GM21528 (cell line): Measurements from ENCODE around the gene FOXJ3.
"Not testable (repeated sequence)": the region's sequence is repeated elsewhere in the genome, so short reads cannot be mapped to it uniquely, and the experiment has no call there.

Source experiments
- ATAC-seq: cut with Tn5 transposase; IDR thresholded peaks from one replicate; pipeline ENCODE4 v1.9.1; 2021; ENCODE audit warnings: mild to moderate bottlenecking, moderate library complexity; ENCODE audit not compliant: unreplicated experiment, low FRiP score

FOXJ3 gene

GRCh38 chr1:42259059-42259738 lies 75.8 kb downstream of the FOXJ3 start:
- no peak for ATAC-seq

DNA sequence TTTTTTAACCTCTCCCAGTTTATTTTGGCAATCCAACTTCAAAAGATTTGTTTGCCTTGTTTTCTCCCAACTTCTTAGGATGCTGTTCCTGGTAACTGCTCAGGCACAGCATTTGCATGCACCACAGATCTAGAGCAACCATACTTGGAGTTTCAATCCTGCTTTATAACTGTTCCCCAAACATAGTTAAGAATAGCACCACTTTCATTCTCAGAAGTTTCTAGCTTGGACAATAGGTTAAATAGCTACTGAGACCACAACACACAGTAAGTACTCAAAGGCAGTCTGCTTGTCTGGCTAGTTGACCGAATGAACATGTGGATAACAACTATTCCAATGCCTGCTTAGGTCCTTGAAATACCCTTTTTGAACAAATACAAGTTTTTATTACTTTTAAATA lies 76.8 kb downstream of the FOXJ3 start:
- no peak for ATAC-seq

DNA sequence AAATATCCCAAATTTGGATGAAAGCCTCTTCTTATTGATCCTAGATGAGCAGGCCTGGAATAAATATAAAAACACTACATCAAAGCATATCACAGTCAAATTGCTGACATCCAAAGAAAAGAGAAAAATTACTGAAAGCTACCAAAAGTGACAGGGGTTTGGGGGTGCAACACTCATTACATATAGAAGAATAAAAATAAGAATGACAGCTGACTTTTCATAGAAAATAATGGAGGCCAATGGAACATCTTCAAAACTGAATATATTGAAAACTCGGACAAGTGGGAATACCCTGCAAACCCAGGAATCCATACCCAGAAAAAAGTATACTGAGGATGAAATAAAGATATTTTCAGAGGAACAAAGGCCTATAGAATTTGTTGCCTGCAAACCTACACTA lies 84.0 kb downstream of the FOXJ3 start:
- no peak for ATAC-seq

DNA sequence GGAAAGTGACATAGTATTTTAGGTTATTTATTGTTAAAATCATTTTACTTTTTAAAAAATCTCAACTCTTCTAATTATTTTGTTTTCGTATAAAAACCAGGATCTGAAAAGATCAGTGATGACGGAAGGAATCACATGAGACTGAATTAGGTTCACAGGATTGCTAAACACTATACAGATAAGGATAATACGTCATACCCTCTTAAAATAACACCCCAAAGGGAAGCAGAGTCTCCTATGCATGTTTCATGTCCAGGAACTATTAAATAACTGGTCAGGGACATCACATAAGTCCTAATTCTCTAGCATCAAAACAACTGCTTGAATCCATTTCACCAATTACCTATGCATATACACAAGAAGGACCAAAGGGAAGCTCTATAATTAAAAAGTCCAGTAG lies 84.9 kb downstream of the FOXJ3 start:
- no peak for ATAC-seq

- no peak for ATAC-seq
Observed at GRCh38 chr1:42240966-42241755, 93.9 kb downstream of the FOXJ3 start.

GRCh38 chr1:42239555-42239954 lies 95.5 kb downstream of the FOXJ3 start:
- no peak for ATAC-seq

DNA sequence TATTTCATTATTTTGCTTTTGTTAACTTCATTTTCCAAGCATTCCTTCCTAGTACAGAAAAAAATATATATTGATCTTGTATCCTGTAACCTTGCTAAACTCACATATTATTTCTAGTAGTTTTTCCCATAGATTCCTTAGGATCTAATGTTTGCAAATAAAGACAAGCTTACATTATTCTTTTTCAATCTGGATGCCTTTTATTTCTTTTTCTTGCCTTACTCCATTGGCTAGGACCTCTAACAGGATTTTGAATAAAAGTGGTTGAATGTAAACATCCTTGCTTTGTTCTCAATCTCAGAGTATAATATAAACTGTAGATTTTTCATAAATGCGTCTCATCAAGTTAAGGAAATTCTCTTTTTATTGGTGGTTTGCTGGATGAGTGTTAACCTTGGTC lies 96.0 kb downstream of the FOXJ3 start:
- ATAC-seq = no peak

DNA sequence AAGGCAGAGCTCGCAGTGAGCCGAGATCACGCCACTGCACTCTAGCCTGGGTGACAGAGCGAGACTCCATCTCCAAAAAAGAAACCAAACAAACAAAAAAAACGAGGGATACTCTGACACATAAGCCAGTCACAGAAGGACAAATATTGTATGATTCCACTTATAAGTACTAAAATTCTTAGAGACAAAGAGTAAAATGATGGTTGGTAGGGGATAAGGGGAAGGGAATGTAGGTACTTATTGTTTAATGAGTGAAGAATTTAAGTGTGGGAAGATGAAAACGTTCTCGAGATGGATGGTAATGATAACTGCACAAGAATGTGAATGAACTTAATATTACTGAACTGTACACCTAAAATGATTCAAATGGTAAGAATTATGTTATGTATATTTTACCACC lies 103.8 kb downstream of the FOXJ3 start:
- ATAC-seq = no peak

DNA sequence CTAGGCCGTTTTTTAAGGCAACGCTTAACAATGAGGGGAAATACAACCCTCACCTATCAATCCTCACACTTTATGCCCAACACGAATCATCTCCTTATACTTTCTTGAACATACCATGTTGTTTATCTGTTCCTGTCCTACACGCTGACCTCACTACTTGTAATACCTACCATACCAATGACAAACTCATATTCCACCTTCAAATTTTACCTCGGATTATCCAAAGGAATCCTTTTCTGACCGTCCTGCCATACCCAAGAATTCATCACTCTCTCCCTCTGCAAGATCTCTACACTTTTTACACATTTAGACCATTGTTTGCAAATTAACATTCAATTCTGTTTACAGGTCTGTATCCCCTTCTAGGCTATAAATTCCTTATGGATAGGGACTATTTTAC lies 106.1 kb downstream of the FOXJ3 start:
- no peak for ATAC-seq

- no peak for ATAC-seq
Observed at GRCh38 chr1:42223036-42223435, 112.0 kb downstream of the FOXJ3 start.

DNA sequence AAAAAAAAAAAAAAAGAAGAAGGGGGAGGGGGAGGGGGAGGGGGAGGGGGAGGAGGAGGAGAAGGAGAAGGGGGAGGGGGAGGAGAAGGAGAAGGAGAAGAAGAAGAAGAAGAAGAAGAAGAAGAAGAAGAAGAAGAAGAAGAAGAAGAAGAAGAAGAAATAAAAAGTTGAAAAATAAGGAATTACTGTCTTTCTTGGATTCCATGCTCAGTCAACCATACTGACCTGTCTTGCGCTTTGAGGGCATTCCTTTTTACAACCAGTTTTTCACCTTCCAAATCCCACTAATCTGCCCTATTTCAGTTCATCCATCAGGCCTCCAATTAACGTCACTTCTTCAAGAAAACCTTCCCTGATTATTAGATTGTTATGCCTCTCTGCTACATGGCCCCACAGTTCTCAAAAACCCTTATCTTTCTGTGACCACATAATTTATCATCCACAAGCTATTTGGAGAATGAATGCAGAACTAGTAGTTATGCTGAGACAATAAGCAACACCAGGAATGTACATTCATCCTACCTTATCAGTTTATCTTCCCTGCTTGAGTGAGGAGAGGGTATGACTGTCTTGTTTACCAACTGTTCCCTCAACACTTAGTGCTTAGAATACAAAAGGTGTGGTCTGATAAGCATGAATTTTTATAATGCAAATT lies 113.0 kb downstream of the FOXJ3 start:
- ATAC-seq = no peak

DNA sequence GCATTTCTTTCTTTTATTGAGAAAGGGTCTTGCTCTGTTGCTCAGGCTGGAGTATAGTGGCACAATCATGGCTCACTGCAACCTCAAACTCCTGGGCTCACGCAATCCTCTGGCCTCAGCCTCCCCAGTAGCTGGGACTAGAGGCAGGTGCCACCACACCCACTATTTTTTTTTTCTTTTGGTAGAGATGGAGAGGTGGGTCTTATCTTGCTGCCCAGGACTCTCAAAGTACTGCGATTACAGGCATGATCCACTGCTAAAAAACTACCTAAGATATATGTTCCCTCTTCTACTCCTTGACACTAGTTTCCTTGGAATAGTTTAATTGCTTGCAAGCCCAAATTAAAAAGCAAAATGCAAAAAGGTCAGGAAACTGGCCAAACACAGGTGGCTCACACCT lies 113.6 kb downstream of the FOXJ3 start:
- ATAC-seq = no peak

DNA sequence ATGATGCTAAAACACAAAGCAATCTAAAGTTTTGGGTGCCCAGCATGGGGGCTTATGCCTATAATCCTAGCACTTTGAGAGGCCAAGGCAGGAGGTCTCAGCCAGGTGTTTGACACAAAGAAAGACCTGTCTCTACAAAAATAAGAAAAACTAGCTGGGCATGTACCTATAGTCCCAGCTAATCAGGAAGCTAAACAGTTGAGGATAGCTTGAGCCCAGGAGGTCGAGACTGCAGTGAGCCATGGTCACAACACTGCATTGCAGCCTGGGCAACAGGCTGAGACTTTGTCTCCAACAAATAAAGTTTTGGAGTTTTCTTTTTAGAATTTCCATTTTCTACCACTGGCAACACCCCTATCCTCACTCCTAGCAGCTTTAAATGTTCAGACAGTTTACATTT lies 115.4 kb downstream of the FOXJ3 start:
- no peak for ATAC-seq

DNA sequence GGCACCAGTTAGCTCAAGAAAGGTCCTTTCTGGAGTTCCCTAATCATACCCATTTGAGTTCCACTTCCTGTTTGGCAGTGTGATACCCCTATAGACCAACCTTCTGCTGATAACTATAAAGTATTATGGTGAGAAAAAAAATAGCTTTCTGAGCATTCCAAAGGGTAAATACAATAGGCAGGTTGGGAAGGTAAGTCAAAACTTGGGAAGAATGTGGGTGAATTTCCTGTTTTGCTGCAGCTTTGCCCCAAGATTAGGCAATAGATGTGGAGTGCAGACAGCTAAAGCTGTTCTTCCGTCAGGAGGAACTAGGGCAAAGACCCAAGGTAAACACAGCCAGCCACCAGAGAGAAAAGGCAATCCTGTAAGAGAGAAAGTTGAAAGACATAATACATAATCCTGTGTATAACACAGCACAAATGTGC lies 120.6 kb downstream of the FOXJ3 start:
- ATAC-seq = no peak

DNA sequence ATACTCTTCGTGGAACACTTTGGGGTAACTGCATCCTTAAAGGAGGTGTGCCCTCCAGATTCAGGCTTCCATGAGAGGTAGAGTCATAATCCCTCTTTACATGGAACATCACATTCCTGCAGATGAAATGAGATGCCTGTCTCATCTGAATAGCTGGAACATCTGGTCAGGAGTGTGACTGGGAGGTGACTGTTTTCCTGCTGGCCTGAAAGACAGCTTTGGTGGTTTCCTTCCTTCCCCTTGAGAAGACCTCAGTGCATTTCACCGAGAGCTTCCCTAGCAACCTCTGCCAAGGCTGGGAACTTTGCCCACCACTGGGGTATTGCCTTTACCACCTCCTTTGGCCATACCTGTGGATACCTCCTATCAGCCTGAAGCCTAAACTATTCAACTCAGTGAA lies 123.8 kb downstream of the FOXJ3 start:
- no peak for ATAC-seq

- ATAC-seq = no peak
Observed at GRCh38 chr1:42210421-42211133, 124.5 kb downstream of the FOXJ3 start.

DNA sequence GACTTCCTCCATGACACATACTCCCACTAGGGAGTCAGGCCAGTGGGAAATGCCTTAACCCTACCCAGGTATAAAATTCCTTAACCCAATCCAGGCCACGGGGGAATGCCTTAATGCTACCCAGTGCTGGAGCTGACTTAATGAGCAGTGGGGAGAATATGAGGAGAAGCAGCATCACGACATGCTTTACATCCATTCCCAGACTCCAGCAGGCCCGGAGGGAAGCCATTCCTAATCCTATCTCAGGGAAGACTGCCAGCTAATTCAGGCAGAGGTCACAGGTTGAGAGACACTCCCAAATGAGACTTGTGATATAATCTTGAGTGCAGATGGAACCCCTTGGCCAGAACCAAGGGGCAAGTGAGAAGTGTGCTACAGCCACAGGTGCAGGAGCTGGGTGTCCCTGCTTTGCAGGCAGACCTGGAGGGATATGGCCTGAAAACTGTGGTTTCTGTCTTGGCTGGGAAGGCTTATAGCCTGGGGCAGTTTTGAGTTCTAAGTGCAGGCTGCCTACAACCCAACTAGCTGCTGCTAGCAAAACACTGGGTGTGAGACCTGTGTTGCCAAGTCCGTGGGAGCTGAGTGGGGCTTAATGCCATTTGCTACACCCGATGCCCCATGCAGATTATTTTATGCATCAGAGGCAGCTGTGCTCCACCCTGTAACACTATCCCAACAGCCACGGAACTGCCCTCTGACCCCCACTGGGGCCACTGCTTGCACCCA lies 125.3 kb downstream of the FOXJ3 start:
- ATAC-seq = no peak

- ATAC-seq = not testable (repeated sequence)
Observed at GRCh38 chr1:42206930-42207329, 128.1 kb downstream of the FOXJ3 start.

- no peak for ATAC-seq
Observed at GRCh38 chr1:42206164-42206563, 128.9 kb downstream of the FOXJ3 start.

DNA sequence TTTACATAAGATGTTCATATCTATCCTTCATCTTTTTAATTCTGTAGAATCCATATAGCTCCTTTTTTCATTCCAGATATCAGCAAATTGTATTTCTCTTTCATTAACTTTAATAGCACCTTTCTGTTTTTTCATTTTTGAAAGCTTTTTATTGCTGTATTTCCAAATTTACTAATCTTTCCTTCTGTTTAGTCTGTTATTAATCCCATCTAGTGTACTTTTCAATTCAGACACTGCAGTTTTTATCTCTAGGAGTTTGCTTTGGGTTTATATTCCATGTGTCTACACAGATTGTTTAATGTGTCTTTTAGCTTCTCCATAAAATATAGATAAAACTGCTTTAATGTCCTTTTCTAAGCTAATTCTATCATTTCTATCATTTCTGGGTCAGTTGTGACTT lies 133.0 kb downstream of the FOXJ3 start:
- ATAC-seq = no peak
